Measurements from ENCODE around the gene TMEM88. TPM values are rescaled to one million over a fixed set of nuclear protein-coding genes. Genes with fewer than 3 reads are reported as not detected.

TMEM88 gene
- total and polyA plus RNA-seq, 2 of the 8 experiments (the other 6 are each of a cell fraction or from before 2014, with no cell fraction given) = 0.69 to 8.8 TPM

DNA sequence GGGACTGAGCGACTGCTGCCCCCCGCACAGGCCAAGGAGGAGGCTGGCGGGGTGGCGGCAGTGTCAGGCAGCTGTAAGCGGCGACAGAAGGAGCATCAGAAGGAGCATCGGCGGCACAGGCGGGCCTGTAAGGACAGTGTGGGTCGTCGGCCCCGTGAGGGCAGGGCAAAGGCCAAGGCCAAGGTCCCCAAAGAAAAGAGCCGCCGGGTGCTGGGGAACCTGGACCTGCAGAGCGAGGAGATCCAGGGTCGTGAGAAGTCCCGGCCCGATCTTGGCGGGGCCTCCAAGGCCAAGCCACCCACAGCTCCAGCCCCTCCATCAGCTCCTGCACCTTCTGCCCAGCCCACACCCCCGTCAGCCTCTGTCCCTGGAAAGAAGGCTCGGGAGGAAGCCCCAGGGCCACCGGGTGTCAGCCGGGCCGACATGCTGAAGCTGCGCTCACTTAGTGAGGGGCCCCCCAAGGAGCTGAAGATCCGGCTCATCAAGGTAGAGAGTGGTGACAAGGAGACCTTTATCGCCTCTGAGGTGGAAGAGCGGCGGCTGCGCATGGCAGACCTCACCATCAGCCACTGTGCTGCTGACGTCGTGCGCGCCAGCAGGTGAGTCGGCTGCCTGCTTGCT lies 5.6 kb upstream of the TMEM88 start (continued):
- TF ChIP-seq ATF2 (IDR thresholded peaks at IDR 0.05; ENCODE audit: low read length) (no peak), EZH2 (IDR thresholded peaks at IDR 0.05; ENCODE audit: low read depth, low read length, severe bottlenecking) (no peak), HDAC2 (IDR thresholded peaks at IDR 0.05; ENCODE audit: borderline replicate concordance in 1 of 2, low read depth in 2 of 2, low read length in 2 of 2) (no peak)
- TF ChIP-seq, protein P1, sequence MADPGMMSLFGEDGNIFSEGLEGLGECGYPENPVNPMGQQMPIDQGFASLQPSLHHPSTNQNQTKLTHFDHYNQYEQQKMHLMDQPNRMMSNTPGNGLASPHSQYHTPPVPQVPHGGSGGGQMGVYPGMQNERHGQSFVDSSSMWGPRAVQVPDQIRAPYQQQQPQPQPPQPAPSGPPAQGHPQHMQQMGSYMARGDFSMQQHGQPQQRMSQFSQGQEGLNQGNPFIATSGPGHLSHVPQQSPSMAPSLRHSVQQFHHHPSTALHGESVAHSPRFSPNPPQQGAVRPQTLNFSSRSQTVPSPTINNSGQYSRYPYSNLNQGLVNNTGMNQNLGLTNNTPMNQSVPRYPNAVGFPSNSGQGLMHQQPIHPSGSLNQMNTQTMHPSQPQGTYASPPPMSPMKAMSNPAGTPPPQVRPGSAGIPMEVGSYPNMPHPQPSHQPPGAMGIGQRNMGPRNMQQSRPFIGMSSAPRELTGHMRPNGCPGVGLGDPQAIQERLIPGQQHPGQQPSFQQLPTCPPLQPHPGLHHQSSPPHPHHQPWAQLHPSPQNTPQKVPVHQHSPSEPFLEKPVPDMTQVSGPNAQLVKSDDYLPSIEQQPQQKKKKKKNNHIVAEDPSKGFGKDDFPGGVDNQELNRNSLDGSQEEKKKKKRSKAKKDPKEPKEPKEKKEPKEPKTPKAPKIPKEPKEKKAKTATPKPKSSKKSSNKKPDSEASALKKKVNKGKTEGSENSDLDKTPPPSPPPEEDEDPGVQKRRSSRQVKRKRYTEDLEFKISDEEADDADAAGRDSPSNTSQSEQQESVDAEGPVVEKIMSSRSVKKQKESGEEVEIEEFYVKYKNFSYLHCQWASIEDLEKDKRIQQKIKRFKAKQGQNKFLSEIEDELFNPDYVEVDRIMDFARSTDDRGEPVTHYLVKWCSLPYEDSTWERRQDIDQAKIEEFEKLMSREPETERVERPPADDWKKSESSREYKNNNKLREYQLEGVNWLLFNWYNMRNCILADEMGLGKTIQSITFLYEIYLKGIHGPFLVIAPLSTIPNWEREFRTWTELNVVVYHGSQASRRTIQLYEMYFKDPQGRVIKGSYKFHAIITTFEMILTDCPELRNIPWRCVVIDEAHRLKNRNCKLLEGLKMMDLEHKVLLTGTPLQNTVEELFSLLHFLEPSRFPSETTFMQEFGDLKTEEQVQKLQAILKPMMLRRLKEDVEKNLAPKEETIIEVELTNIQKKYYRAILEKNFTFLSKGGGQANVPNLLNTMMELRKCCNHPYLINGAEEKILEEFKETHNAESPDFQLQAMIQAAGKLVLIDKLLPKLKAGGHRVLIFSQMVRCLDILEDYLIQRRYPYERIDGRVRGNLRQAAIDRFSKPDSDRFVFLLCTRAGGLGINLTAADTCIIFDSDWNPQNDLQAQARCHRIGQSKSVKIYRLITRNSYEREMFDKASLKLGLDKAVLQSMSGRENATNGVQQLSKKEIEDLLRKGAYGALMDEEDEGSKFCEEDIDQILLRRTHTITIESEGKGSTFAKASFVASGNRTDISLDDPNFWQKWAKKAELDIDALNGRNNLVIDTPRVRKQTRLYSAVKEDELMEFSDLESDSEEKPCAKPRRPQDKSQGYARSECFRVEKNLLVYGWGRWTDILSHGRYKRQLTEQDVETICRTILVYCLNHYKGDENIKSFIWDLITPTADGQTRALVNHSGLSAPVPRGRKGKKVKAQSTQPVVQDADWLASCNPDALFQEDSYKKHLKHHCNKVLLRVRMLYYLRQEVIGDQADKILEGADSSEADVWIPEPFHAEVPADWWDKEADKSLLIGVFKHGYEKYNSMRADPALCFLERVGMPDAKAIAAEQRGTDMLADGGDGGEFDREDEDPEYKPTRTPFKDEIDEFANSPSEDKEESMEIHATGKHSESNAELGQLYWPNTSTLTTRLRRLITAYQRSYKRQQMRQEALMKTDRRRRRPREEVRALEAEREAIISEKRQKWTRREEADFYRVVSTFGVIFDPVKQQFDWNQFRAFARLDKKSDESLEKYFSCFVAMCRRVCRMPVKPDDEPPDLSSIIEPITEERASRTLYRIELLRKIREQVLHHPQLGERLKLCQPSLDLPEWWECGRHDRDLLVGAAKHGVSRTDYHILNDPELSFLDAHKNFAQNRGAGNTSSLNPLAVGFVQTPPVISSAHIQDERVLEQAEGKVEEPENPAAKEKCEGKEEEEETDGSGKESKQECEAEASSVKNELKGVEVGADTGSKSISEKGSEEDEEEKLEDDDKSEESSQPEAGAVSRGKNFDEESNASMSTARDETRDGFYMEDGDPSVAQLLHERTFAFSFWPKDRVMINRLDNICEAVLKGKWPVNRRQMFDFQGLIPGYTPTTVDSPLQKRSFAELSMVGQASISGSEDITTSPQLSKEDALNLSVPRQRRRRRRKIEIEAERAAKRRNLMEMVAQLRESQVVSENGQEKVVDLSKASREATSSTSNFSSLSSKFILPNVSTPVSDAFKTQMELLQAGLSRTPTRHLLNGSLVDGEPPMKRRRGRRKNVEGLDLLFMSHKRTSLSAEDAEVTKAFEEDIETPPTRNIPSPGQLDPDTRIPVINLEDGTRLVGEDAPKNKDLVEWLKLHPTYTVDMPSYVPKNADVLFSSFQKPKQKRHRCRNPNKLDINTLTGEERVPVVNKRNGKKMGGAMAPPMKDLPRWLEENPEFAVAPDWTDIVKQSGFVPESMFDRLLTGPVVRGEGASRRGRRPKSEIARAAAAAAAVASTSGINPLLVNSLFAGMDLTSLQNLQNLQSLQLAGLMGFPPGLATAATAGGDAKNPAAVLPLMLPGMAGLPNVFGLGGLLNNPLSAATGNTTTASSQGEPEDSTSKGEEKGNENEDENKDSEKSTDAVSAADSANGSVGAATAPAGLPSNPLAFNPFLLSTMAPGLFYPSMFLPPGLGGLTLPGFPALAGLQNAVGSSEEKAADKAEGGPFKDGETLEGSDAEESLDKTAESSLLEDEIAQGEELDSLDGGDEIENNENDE (IDR thresholded peaks at IDR 0.05; ENCODE audit: insufficient replicate concordance, low read length) = no peak
